PC-9 (cell line): Measurements from ENCODE around the gene CCDC150.

Source experiments
- EZH2 ChIP-seq: fragments of 200-600 bp; sonication (generic); IDR thresholded peaks from 2 replicates; pipeline ENCODE4 v1.8.0; 2017; ENCODE audit warnings: antibody characterized with exemption, low read depth
- TF ChIP-seq, protein P1 (sequence below): fragments of 200-600 bp; sonication (generic); conservative IDR thresholded peaks from 2 replicates; pipeline ENCODE4 v1.6.1; 2017; ENCODE audit warnings: mixed run types, antibody characterized with exemption, mild to moderate bottlenecking, moderate library complexity

DNA sequence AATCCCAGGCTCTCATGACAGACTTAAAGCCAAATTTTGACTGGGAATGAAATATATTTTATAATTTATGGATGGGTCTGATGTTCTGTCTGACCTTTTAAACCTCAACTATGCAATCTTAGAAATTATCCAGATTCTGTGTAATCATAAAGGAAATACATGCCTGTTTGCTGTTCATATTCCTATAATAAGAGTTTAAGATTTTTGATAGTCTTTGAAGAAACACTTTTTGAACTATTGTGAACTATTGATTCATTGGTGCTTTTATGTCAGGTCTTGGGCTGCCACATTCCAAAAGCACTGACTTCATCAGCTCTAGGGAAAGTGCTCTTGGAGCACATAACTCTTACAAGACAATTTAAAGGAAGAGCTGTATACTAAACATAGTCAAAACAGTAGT is 64.2 kb downstream of the CCDC150 start:
- TF ChIP-seq, protein P1, sequence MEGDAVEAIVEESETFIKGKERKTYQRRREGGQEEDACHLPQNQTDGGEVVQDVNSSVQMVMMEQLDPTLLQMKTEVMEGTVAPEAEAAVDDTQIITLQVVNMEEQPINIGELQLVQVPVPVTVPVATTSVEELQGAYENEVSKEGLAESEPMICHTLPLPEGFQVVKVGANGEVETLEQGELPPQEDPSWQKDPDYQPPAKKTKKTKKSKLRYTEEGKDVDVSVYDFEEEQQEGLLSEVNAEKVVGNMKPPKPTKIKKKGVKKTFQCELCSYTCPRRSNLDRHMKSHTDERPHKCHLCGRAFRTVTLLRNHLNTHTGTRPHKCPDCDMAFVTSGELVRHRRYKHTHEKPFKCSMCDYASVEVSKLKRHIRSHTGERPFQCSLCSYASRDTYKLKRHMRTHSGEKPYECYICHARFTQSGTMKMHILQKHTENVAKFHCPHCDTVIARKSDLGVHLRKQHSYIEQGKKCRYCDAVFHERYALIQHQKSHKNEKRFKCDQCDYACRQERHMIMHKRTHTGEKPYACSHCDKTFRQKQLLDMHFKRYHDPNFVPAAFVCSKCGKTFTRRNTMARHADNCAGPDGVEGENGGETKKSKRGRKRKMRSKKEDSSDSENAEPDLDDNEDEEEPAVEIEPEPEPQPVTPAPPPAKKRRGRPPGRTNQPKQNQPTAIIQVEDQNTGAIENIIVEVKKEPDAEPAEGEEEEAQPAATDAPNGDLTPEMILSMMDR, result no peak
- no peak for TF ChIP-seq EZH2
